Esophagus (tissue), 2 donors: Measurements from ENCODE around the gene RBMS3. TPM values are rescaled to one million over a fixed set of nuclear protein-coding genes. Genes with fewer than 3 reads are reported as not detected.
"Not testable (repeated sequence)": the region's sequence is repeated elsewhere in the genome, so short reads cannot be mapped to it uniquely, and the experiment has no call there.

ENCODE experiments used
- H3K27ac ChIP-seq, 2 donors: one replicate each; pipeline ENCODE4 v1.5.1; 2013; ENCODE audit warnings: low read depth in 2 of 2, mild to moderate bottlenecking in 2 of 2, inconsistent platforms in 1 of 2, low read length in 1 of 2, moderate library complexity in 1 of 2
- H3K27me3 ChIP-seq, 2 donors: one replicate each; pipeline ENCODE4 v1.6.1; 2013; ENCODE audit warnings: low read length in 2 of 2, control low read depth in 1 of 2, mild to moderate bottlenecking in 1 of 2; ENCODE audit not compliant: insufficient read depth in 2 of 2, control insufficient read depth in 1 of 2
- H3K36me3 ChIP-seq, 2 donors: one replicate each; pipeline ENCODE4 v1.6.1; 2013; ENCODE audit warnings: low read length in 1 of 2; ENCODE audit not compliant: control insufficient read depth in 2 of 2, insufficient read depth in 2 of 2
- H3K4me1 ChIP-seq, 2 donors: one replicate each; pipeline ENCODE4 v1.6.1; 2013; ENCODE audit warnings: low read length in 1 of 2; ENCODE audit not compliant: control insufficient read depth in 2 of 2, insufficient read depth in 2 of 2
- H3K4me3 ChIP-seq, 2 donors: one replicate each; pipeline ENCODE4 v1.5.1; 2013; ENCODE audit warnings: low read length in 2 of 2, mild to moderate bottlenecking in 2 of 2, low read depth in 1 of 2, moderate library complexity in 1 of 2
- H3K9me3 ChIP-seq, 2 donors: one replicate each; pipeline ENCODE4 v1.6.1; 2013; ENCODE audit warnings: mild to moderate bottlenecking in 2 of 2, low read depth in 1 of 2, low read length in 1 of 2, moderate library complexity in 1 of 2; ENCODE audit not compliant: control insufficient read depth in 2 of 2, insufficient read depth in 1 of 2
- WGBS, 2 donors: extraction: QIAGEN DNeasy Blood & Tissue Kit; methylation state at CpG; one replicate each; pipeline ENCODE4 v1.1.7; 2013; 5-methylcytosine and 5-hydroxymethylcytosine counted together
- polyA plus RNA-seq, 2 donors: library from polyadenylated mRNA; stranded (reverse); fragments of 200-250 nt; gene quantifications; one replicate each; pipeline ENCODE4 v1.2.3, GENCODE V29; 2013
- donor health status: healthy with polysubstance abuse.
- donor health status: Bipolar disorder and iron deficiency.

The RBMS3 gene
- polyA plus RNA-seq, 2 donors, result 1.1 to 1.7 TPM

- Histone ChIP-seq H3K27ac (no peak overlapping the region), H3K9me3 (no peaks in the 10 kb centered on the region), H3K4me1 (no peaks in the 10 kb centered on the region), H3K4me3 (no peak overlapping the region), H3K36me3 (no peaks in the 10 kb centered on the region), H3K27me3 (no peaks in the 10 kb centered on the region)
These were observed 33.8 kb downstream of the RBMS3 start for GRCh38 chr3:29314727-29315088.

- no peaks in the 10 kb centered on the region for H3K4me1 ChIP-seq
- 12 to 20% methylated on average over 1 of the region's 1 CpG for WGBS, 2 donors
These were observed 36.8 kb downstream of the RBMS3 start for GRCh38 chr3:29317659-29318173.

GRCh38 chr3:29318251-29318650 lies 37.4 kb downstream of the RBMS3 start:
- WGBS, 2 donors, result 85 to 87% methylated on average over 3 of the region's 3 CpGs
- H3K9me3 ChIP-seq, result no peaks in the 10 kb centered on the region
- no peak overlapping the region for H3K27ac ChIP-seq
- no peaks in the 10 kb centered on the region for H3K27me3 ChIP-seq
- H3K4me1 ChIP-seq, result no peaks in the 10 kb centered on the region
- no peak overlapping the region for H3K4me3 ChIP-seq
- no peaks in the 10 kb centered on the region for H3K36me3 ChIP-seq

More at GRCh38 chr3:29317659-29318173, 36.8 kb downstream of the RBMS3 start:
- H3K27me3 ChIP-seq, result no peaks in the 10 kb centered on the region
- H3K27ac ChIP-seq, result no peak overlapping the region
- H3K4me3 ChIP-seq, result no peak overlapping the region
- H3K9me3 ChIP-seq, result no peaks in the 10 kb centered on the region
- no peaks in the 10 kb centered on the region for H3K36me3 ChIP-seq

- Histone ChIP-seq H3K4me3 (no peak overlapping the region), H3K36me3 (no peaks in the 10 kb centered on the region), H3K27me3 (no peaks in the 10 kb centered on the region), H3K27ac (no peak overlapping the region), H3K4me1 (no peaks in the 10 kb centered on the region), H3K9me3 (no peaks in the 10 kb centered on the region)
- 87 to 88% methylated on average over 4 of the region's 4 CpGs for WGBS, 2 donors
These were observed 38.4 kb downstream of the RBMS3 start for GRCh38 chr3:29319262-29319661.

- Histone ChIP-seq H3K4me3 (no peak overlapping the region), H3K27me3 (no peaks in the 10 kb centered on the region), H3K27ac (no peak overlapping the region), H3K9me3 (no peaks in the 10 kb centered on the region), H3K36me3 (no peaks in the 10 kb centered on the region), H3K4me1 (no peaks in the 10 kb centered on the region)
- 37 to 38% methylated on average over 2 of the region's 2 CpGs for WGBS, 2 donors
These were observed 38.9 kb downstream of the RBMS3 start for GRCh38 chr3:29319798-29320197.

- no peaks in the 10 kb centered on the region for H3K4me1 ChIP-seq
- H3K4me3 ChIP-seq, result no peak overlapping the region
- WGBS, 2 donors, result 81 to 83% methylated on average over 3 of the region's 3 CpGs
These were observed 41.7 kb downstream of the RBMS3 start for GRCh38 chr3:29322586-29322985.

GRCh38 chr3:29324180-29324651 lies 43.3 kb downstream of the RBMS3 start:
- Histone ChIP-seq H3K4me3 (no peak overlapping the region), H3K27ac (peak overlapping the region; percentile 7 to 54), H3K27me3 (no peaks in the 10 kb centered on the region), H3K4me1 (no peaks in the 10 kb centered on the region), H3K9me3 (no peaks in the 10 kb centered on the region), H3K36me3 (no peaks in the 10 kb centered on the region)
- 57 to 59% methylated on average over 5 of the region's 5 CpGs for WGBS, 2 donors

More at GRCh38 chr3:29322586-29322985, 41.7 kb downstream of the RBMS3 start:
- Histone ChIP-seq H3K36me3 (no peaks in the 10 kb centered on the region), H3K27me3 (no peaks in the 10 kb centered on the region), H3K9me3 (no peaks in the 10 kb centered on the region), H3K27ac (no peak overlapping the region)

GRCh38 chr3:29326540-29326939 lies 45.7 kb downstream of the RBMS3 start:
- WGBS, 2 donors, result 91 to 93% methylated on average over 10 of the region's 10 CpGs
- H3K9me3 ChIP-seq, result not testable (repeated sequence)

GRCh38 chr3:29329986-29330890 lies 49.4 kb downstream of the RBMS3 start:
- no peak overlapping the region for H3K4me3 ChIP-seq
- H3K27ac ChIP-seq, result no peak overlapping the region
- H3K27me3 ChIP-seq, result no peaks in the 10 kb centered on the region
- H3K36me3 ChIP-seq, result no peaks in the 10 kb centered on the region
- WGBS, 2 donors, result 78 to 85% methylated on average over 4 of the region's 4 CpGs
- no peaks in the 10 kb centered on the region for H3K4me1 ChIP-seq
- no peaks in the 10 kb centered on the region for H3K9me3 ChIP-seq

More at GRCh38 chr3:29326540-29326939, 45.7 kb downstream of the RBMS3 start:
- not testable (repeated sequence) for H3K4me3 ChIP-seq, H3K27ac ChIP-seq, H3K36me3 ChIP-seq, H3K27me3 ChIP-seq, H3K4me1 ChIP-seq

GRCh38 chr3:29331035-29331434 lies 50.2 kb downstream of the RBMS3 start:
- Histone ChIP-seq H3K9me3 (no peaks in the 10 kb centered on the region), H3K27ac (no peak overlapping the region), H3K36me3 (no peaks in the 10 kb centered on the region), H3K27me3 (no peaks in the 10 kb centered on the region), H3K4me3 (no peak overlapping the region), H3K4me1 (no peaks in the 10 kb centered on the region)
- 76 to 85% methylated on average over 4 of the region's 4 CpGs for WGBS, 2 donors
